ENCODE results near the gene SLC44A5. TPM values are rescaled to one million over a fixed set of nuclear protein-coding genes. Genes with fewer than 3 reads are reported as not detected.
"Not testable (repeated sequence)": the region's sequence is repeated elsewhere in the genome, so short reads cannot be mapped to it uniquely, and the experiment has no call there.

SLC44A5 gene
- polyA plus RNA-seq, 3 donors = not detected

- intact Hi-C loops (cut with micrococcal nuclease) = no loop called here
- Mint-ChIP-seq H3K4me3 (no peak overlapping the region), H3K9me3 (peaks cover 0 to 3% (median 0%) of the 10 kb centered on the region in 7 donors), H3K4me1 (no peaks in the 10 kb centered on the region), H3K36me3 (no peaks in the 10 kb centered on the region), H3K27ac (no peak overlapping the region), H3K27me3 (ENCODE audit: low read depth in 3 of 3) (peaks cover 4 to 11% (median 5%) of the 10 kb centered on the region in 3 donors)
- H3K9me3 ChIP-seq (replicated peaks in 1 of 2; ENCODE audit: control insufficient read depth in 1 of 2, insufficient read depth in 1 of 2, low read length in 2 of 2) = no peaks in the 10 kb centered on the region
- WGBS (ENCODE audit: insufficient coverage) = 70% methylated on average over 4 of the region's 4 CpGs
- no peak overlapping the region for H3K27ac ChIP-seq (ENCODE audit: low read depth in 1 of 2, low read length in 2 of 2)
- no peaks in the 10 kb centered on the region for H3K36me3 ChIP-seq (replicated peaks in 1 of 2; ENCODE audit: control insufficient read depth in 1 of 2, insufficient read depth in 2 of 2, low read length in 2 of 2)
- no peak overlapping the region for H3K4me3 ChIP-seq (replicated peaks in 1 of 3; ENCODE audit: low read depth in 2 of 3, low read length in 3 of 3)
- H3K4me1 ChIP-seq (ENCODE audit: control insufficient read depth in 1 of 2, insufficient read depth in 2 of 2, low read length in 2 of 2) = no peaks in the 10 kb centered on the region
- no peaks in the 10 kb centered on the region for H3K27me3 ChIP-seq (ENCODE audit: control insufficient read depth in 2 of 2, insufficient read depth in 2 of 2, low read length in 2 of 2)
- no peak overlapping the region for H2AFZ ChIP-seq (ENCODE audit: insufficient read depth, low read depth, low read length, poor library complexity, severe bottlenecking)
- TF ChIP-seq CTCF (IDR thresholded peaks at IDR 0.05) = no peak
- no peaks in the 10 kb centered on the region for H3K79me2 ChIP-seq (ENCODE audit: insufficient read depth, low read length)
- H3K4me2 ChIP-seq (replicated peaks; ENCODE audit: extremely low read depth, low read length, poor library complexity, severe bottlenecking) = no peak overlapping the region
- no peak overlapping the region for H3K9ac ChIP-seq (ENCODE audit: insufficient read depth, low read length, poor library complexity, severe bottlenecking)
- no peaks in the 10 kb centered on the region for H4K20me1 ChIP-seq (ENCODE audit: insufficient read depth, low read length)
- no peak for DNase-seq
These were observed 352.6 kb downstream of the SLC44A5 start for GRCh38 chr1:75258351-75258750.

- Histone ChIP-seq H3K27ac (ENCODE audit: low read depth in 1 of 2, low read length in 2 of 2) (no peak overlapping the region), H3K9me3 (replicated peaks in 1 of 2; ENCODE audit: control insufficient read depth in 1 of 2, insufficient read depth in 1 of 2, low read length in 2 of 2) (no peaks in the 10 kb centered on the region), H2AFZ (ENCODE audit: insufficient read depth, low read depth, low read length, poor library complexity, severe bottlenecking) (no peak overlapping the region), H4K20me1 (ENCODE audit: insufficient read depth, low read length) (no peaks in the 10 kb centered on the region), H3K36me3 (replicated peaks in 1 of 2; ENCODE audit: control insufficient read depth in 1 of 2, insufficient read depth in 2 of 2, low read length in 2 of 2) (no peaks in the 10 kb centered on the region), H3K4me2 (replicated peaks; ENCODE audit: extremely low read depth, low read length, poor library complexity, severe bottlenecking) (no peak overlapping the region), H3K27me3 (ENCODE audit: control insufficient read depth in 2 of 2, insufficient read depth in 2 of 2, low read length in 2 of 2) (no peaks in the 10 kb centered on the region), H3K4me3 (replicated peaks in 1 of 3; ENCODE audit: low read depth in 2 of 3, low read length in 3 of 3) (no peak overlapping the region), H3K9ac (ENCODE audit: insufficient read depth, low read length, poor library complexity, severe bottlenecking) (no peak overlapping the region), H3K4me1 (ENCODE audit: control insufficient read depth in 1 of 2, insufficient read depth in 2 of 2, low read length in 2 of 2) (no peaks in the 10 kb centered on the region), H3K79me2 (ENCODE audit: insufficient read depth, low read length) (no peaks in the 10 kb centered on the region)
- TF ChIP-seq CTCF (IDR thresholded peaks at IDR 0.05) = no peak
- no peak for DNase-seq
- Mint-ChIP-seq H3K27me3 (ENCODE audit: low read depth in 3 of 3) (peaks cover 5 to 11% (median 6%) of the 10 kb centered on the region in 3 donors), H3K4me1 (no peaks in the 10 kb centered on the region), H3K9me3 (peaks cover 0 to 3% (median 0%) of the 10 kb centered on the region in 7 donors), H3K27ac (no peak overlapping the region), H3K4me3 (no peak overlapping the region), H3K36me3 (no peaks in the 10 kb centered on the region)
- 67% methylated on average over 2 of the region's 2 CpGs for WGBS (ENCODE audit: insufficient coverage)
- intact Hi-C loops (cut with micrococcal nuclease) = no loop called here
These were observed 353.5 kb downstream of the SLC44A5 start for GRCh38 chr1:75257424-75257823.

- H3K9me3 ChIP-seq (replicated peaks in 1 of 2; ENCODE audit: control insufficient read depth in 1 of 2, insufficient read depth in 1 of 2, low read length in 2 of 2); DNase-seq; H3K79me2 ChIP-seq (ENCODE audit: insufficient read depth, low read length); H3K4me1 Mint-ChIP-seq; H2AFZ ChIP-seq (ENCODE audit: insufficient read depth, low read depth, low read length, poor library complexity, severe bottlenecking); H3K9me3 Mint-ChIP-seq; H3K27me3 Mint-ChIP-seq (ENCODE audit: low read depth in 3 of 3); H3K4me3 ChIP-seq (replicated peaks in 1 of 3; ENCODE audit: low read depth in 2 of 3, low read length in 3 of 3); H3K36me3 Mint-ChIP-seq; H3K27me3 ChIP-seq (ENCODE audit: control insufficient read depth in 2 of 2, insufficient read depth in 2 of 2, low read length in 2 of 2); H3K36me3 ChIP-seq (replicated peaks in 1 of 2; ENCODE audit: control insufficient read depth in 1 of 2, insufficient read depth in 2 of 2, low read length in 2 of 2); H3K4me3 Mint-ChIP-seq; intact Hi-C loops (cut with micrococcal nuclease); H3K27ac ChIP-seq (ENCODE audit: low read depth in 1 of 2, low read length in 2 of 2); H3K4me1 ChIP-seq (ENCODE audit: control insufficient read depth in 1 of 2, insufficient read depth in 2 of 2, low read length in 2 of 2); H4K20me1 ChIP-seq (ENCODE audit: insufficient read depth, low read length); H3K27ac Mint-ChIP-seq; H3K9ac ChIP-seq (ENCODE audit: insufficient read depth, low read length, poor library complexity, severe bottlenecking); H3K4me2 ChIP-seq (replicated peaks; ENCODE audit: extremely low read depth, low read length, poor library complexity, severe bottlenecking): not testable (repeated sequence)
- no CpG with 5 or more reads among the region's 4 CpGs for WGBS (ENCODE audit: insufficient coverage)
These were observed 360.8 kb downstream of the SLC44A5 start for GRCh38 chr1:75250114-75250513.
